Astrocyte (in vitro differentiated cells and primary cell): Measurements from ENCODE around the gene PYGM. TPM values are rescaled to one million over a fixed set of nuclear protein-coding genes. Genes with fewer than 3 reads are reported as not detected.
A peak's percentile ranks its signal among the peaks of the same experiment; 100 is the strongest.

Experiments used
- DNase-seq: peaks from one replicate; pipeline ENCODE4 v3.0.0-alpha.2; 2010; ENCODE audit warnings: low read depth
- FAIRE-seq: peaks from 2 replicates; lab custom pipeline; 2011; peaks lifted over from hg19 to GRCh38; lab: Jason Lieb, UNC
- H2AFZ ChIP-seq: 2 replicates; pipeline ENCODE4 v1.6.0; 2012; ENCODE audit warnings: low read depth, low read length, inconsistent platforms
- H3K27ac ChIP-seq: 2 replicates; pipeline ENCODE4 v1.5.1; 2011; ENCODE audit warnings: low read depth, low read length, inconsistent platforms
- H3K27me3 ChIP-seq: 2 replicates; pipeline ENCODE4 v1.6.0; 2011; ENCODE audit warnings: low read length, inconsistent platforms; ENCODE audit not compliant: insufficient read depth
- H3K36me3 ChIP-seq: 2 replicates; pipeline ENCODE4 v1.5.1; 2011; ENCODE audit warnings: low read length, inconsistent platforms; ENCODE audit not compliant: insufficient read depth
- H3K4me1 ChIP-seq: 2 replicates; pipeline ENCODE4 v1.5.1; 2011; ENCODE audit warnings: low read length, inconsistent platforms; ENCODE audit not compliant: insufficient read depth
- H3K4me2 ChIP-seq: 2 replicates; pipeline ENCODE4 v1.6.0; 2012; ENCODE audit warnings: low read length, inconsistent platforms
- H3K4me3 ChIP-seq: 2 replicates; pipeline ENCODE4 v1.5.1; 2011; ENCODE audit warnings: low read depth, mild to moderate bottlenecking, low read length, inconsistent platforms; ENCODE audit not compliant: insufficient read depth
- H3K79me2 ChIP-seq: 2 replicates; pipeline ENCODE4 v1.6.0; 2012; ENCODE audit warnings: mild to moderate bottlenecking, low read length, inconsistent platforms; ENCODE audit not compliant: insufficient read depth
- H3K9ac ChIP-seq: 2 replicates; pipeline ENCODE4 v1.6.0; 2012; ENCODE audit warnings: mild to moderate bottlenecking, low read length, inconsistent platforms
- H3K9me3 ChIP-seq: 2 replicates; pipeline ENCODE4 v1.5.1; 2012; ENCODE audit warnings: low read depth, mild to moderate bottlenecking, low read length, inconsistent platforms; ENCODE audit not compliant: insufficient read depth
- H4K20me1 ChIP-seq: 2 replicates; pipeline ENCODE4 v1.6.0; 2012; ENCODE audit warnings: low read length, inconsistent platforms; ENCODE audit not compliant: insufficient read depth
- H3K27ac Mint-ChIP-seq: one replicate; pipeline ENCODE4 v1.8.0; 2021; ENCODE audit warnings: mild to moderate bottlenecking, mixed read lengths; ENCODE audit not compliant: unreplicated experiment
- H3K27me3 Mint-ChIP-seq: one replicate; pipeline ENCODE4 v1.8.0; 2021; ENCODE audit warnings: low read depth, mixed read lengths; ENCODE audit not compliant: unreplicated experiment
- H3K36me3 Mint-ChIP-seq: one replicate; pipeline ENCODE4 v1.8.0; 2021; ENCODE audit warnings: low read depth, mixed read lengths; ENCODE audit not compliant: unreplicated experiment
- H3K4me1 Mint-ChIP-seq: one replicate; pipeline ENCODE4 v1.8.0; 2021; ENCODE audit warnings: low read depth, mixed read lengths; ENCODE audit not compliant: unreplicated experiment
- H3K4me3 Mint-ChIP-seq: one replicate; pipeline ENCODE4 v1.8.0; 2021; ENCODE audit warnings: mild to moderate bottlenecking, moderate library complexity, mixed read lengths; ENCODE audit not compliant: unreplicated experiment
- H3K9me3 Mint-ChIP-seq: one replicate; pipeline ENCODE4 v1.8.0; 2021; ENCODE audit warnings: mild to moderate bottlenecking, mixed read lengths; ENCODE audit not compliant: unreplicated experiment
- CTCF ChIP-seq: IDR thresholded peaks from 2 replicates; pipeline ENCODE4 v1.5.1; 2011; ENCODE audit warnings: low read depth, mild to moderate bottlenecking, inconsistent platforms, low read length, moderate library complexity; ENCODE audit not compliant: insufficient read depth
- EZH2 ChIP-seq: IDR thresholded peaks from 2 replicates; pipeline ENCODE4 v1.6.1; 2012; ENCODE audit warnings: mild to moderate bottlenecking, low read length, inconsistent platforms; ENCODE audit not compliant: insufficient read depth
- total RNA-seq: library from RNA; stranded (reverse); gene quantifications from 2 replicates; pipeline ENCODE4 v1.2.1, GENCODE V29; 2021

Gene PYGM
- total RNA-seq, 1 donor from 2014 or later: 0.68 TPM

- Histone ChIP-seq H4K20me1 (peaks cover 5% of the 10 kb centered on the region), H3K4me2 (peak overlapping the region; percentile 68), H3K79me2 (no peaks in the 10 kb centered on the region), H3K9ac (no peak overlapping the region), H3K27ac (no peak overlapping the region), H3K27me3 (peaks cover 43% of the 10 kb centered on the region), H3K9me3 (no peaks in the 10 kb centered on the region), H3K4me1 (peaks cover 24% of the 10 kb centered on the region), H2AFZ (peak overlapping the region; percentile 62), H3K4me3 (peak overlapping the region; percentile 3), H3K36me3 (no peaks in the 10 kb centered on the region)
- H3K27ac Mint-ChIP-seq: no peak overlapping the region
- H3K36me3 Mint-ChIP-seq: no peaks in the 10 kb centered on the region
- H3K4me1 Mint-ChIP-seq: peaks cover 2% of the 10 kb centered on the region
- no peak for FAIRE-seq
- peaks cover 36% of the 10 kb centered on the region for H3K27me3 Mint-ChIP-seq
- H3K9me3 Mint-ChIP-seq: no peaks in the 10 kb centered on the region
- H3K4me3 Mint-ChIP-seq: no peak overlapping the region
- DNase-seq: no peak
- peak; percentile 41 for TF ChIP-seq CTCF
- TF ChIP-seq EZH2: peak; percentile 66
Measured at GRCh38 chr11:64742889-64743590, 16.7 kb downstream of the PYGM start.

DNA sequence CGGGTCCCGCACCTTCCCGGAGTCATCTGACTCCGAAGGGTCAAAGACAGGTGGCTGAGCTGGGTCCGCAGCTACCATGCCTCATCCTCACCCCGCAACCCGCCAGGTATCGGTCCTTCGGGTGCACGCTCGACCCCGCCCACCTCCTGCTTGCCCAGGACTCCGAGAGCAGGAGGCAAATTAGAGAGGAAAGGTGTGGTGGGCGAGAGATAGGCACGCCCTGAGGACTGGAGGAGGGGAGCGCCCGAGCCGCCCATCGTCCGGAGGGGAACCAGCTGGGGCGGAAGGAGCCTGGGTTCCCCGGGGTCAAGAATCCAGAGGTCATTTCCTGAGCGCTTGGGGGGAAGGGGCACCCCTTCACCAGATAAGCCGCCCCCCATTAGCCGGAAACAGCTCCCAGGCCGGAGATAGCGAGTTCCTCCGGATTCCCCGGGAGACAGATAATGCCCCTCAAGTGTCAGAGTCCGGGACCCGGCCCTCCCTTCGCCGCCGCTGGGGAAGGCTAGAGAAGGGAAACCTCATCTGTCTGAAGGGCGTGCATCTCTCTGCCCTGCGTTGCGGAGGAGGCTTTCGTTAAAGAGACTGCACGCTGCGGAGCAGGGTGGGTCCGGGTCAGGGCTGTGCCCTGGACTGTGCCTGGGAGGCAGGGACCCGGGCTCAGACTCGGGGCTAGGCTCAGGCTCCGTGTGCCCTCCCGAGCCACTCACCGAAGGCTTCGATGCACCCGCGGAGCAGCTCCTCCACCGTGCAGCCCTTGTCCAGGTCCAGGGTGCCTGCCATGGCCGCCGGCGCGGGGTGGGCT lies 17.5 kb downstream of the PYGM start:
- Histone ChIP-seq H3K4me2 (peak overlapping the region; percentile 68), H2AFZ (peak overlapping the region; percentile 62), H3K79me2 (no peaks in the 10 kb centered on the region), H3K27me3 (peaks cover 43% of the 10 kb centered on the region), H3K9me3 (no peaks in the 10 kb centered on the region), H3K4me1 (peaks cover 24% of the 10 kb centered on the region), H3K27ac (no peak overlapping the region), H4K20me1 (peaks cover 5% of the 10 kb centered on the region), H3K9ac (no peak overlapping the region), H3K4me3 (peak overlapping the region; percentile 3), H3K36me3 (no peaks in the 10 kb centered on the region)
- Mint-ChIP-seq H3K36me3 (no peaks in the 10 kb centered on the region), H3K9me3 (no peaks in the 10 kb centered on the region), H3K27me3 (peaks cover 38% of the 10 kb centered on the region), H3K27ac (no peak overlapping the region), H3K4me3 (no peak overlapping the region), H3K4me1 (peaks cover 2% of the 10 kb centered on the region)
- DNase-seq (no peak), FAIRE-seq (no peak)
- TF ChIP-seq EZH2 (peak; percentile 89), CTCF (no peak)
